GM12891 (cell line): ENCODE measurements around the gene TBC1D4.
A peak's percentile ranks its signal among the peaks of the same experiment; 100 is the strongest.

Source experiments
- DNase-seq: peaks from one replicate; pipeline ENCODE4 v3.0.0; 2011; ENCODE audit warnings: low spot score; ENCODE audit not compliant: insufficient read length
- FAIRE-seq: peaks from 2 replicates; lab custom pipeline; 2011; peaks lifted over from hg19 to GRCh38; lab: Jason Lieb, UNC
- PAX5 ChIP-seq: IDR thresholded peaks from 2 replicates; pipeline ENCODE4 v1.6.1; 2011; ENCODE audit warnings: low read length, moderate library complexity, mild to moderate bottlenecking; ENCODE audit not compliant: insufficient read depth, severe bottlenecking
- POLR2A ChIP-seq: IDR thresholded peaks from 2 replicates; pipeline ENCODE4 v1.6.1; 2011; ENCODE audit warnings: low read depth, low read length, control low read depth
- POLR2AphosphoS5 ChIP-seq: IDR thresholded peaks from 2 replicates; pipeline ENCODE4 v1.6.1; 2011; ENCODE audit warnings: low read depth, low read length, control low read depth
- POU2F2 ChIP-seq: IDR thresholded peaks from 2 replicates; pipeline ENCODE4 v1.6.1; 2011; ENCODE audit warnings: low read depth, mild to moderate bottlenecking, control low read depth, low read length, moderate library complexity
- SPI1 ChIP-seq: IDR thresholded peaks from 2 replicates; pipeline ENCODE4 v1.6.1; 2011; ENCODE audit warnings: low read depth, low read length, control low read depth
- TAF1 ChIP-seq: IDR thresholded peaks from 2 replicates; pipeline ENCODE4 v1.6.1; 2011; ENCODE audit warnings: low read depth, low read length, control low read depth

TBC1D4 gene

DNA sequence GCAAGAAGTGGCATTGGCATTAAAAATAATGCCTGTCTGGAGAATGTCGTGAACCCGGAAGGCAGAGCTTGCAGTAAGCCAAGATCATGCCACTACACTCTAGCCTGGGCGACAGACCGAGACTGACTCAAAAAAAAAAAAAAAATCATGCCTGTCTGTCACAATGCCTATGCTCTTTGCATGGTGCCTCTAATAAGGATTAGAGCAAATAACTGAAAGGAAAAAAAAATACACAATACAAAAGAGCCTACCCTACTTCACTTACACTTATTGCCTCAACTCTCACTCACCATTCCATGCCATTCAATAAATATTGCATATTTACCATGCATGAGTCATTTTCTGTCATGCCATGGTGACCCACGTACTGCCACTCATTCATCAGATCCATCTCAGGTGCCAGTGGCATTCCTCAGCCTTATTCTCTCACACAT, 49.1 kb downstream of the TBC1D4 start:
- DNase-seq, result no peak
- TF ChIP-seq POLR2AphosphoS5 (no peak), POU2F2 (no peak), PAX5 (no peak), SPI1 (no peak), POLR2A (no peak), TAF1 (no peak)

GRCh38 chr13:75432045-75432444, 49.9 kb downstream of the TBC1D4 start:
- DNase-seq (no peak), FAIRE-seq (no peak)
- TF ChIP-seq POU2F2 (no peak), PAX5 (no peak), POLR2AphosphoS5 (no peak), POLR2A (no peak), SPI1 (no peak), TAF1 (no peak)

More for the DNA sequence above, 49.1 kb downstream of the TBC1D4 start:
- peak; percentile 5 for FAIRE-seq

DNA sequence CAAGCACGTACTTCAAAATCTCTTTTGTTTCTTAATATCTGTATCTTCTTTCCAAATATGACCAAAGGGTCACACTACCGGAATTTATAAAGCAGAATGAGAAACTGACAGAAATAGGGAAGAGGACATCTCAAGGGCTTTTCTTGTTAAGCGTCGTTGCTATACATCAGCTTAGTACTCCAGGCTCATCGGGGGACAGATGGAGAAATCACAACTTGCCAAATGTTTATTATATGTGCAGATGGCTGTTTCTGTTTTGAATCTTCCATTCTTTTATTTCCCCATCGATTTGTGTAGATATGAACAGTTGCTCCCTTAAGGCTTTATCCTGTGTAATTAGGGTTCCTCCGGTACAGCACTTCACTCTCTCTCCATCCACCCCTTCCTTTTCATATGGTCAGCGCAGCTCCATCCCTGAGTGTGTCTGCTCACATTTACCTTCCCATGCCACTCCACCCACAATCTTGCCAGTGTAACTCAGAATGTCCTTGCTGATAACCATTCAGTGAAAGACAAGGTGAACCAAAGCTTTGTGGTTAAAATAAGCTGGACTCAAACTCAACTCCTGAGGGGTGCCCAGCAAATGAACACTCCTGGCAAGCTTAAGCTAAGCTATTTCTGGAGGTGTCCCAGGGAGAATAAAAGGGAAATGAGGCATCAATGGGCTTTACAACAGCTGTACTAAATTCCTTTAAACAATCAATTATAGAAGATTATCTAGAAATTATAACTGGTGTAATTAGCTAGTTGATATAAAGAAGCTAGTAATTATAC, 51.3 kb downstream of the TBC1D4 start:
- FAIRE-seq (peak; percentile 23), DNase-seq (no peak)
- TF ChIP-seq SPI1, result no peak
- no peak for TF ChIP-seq TAF1
- no peak for TF ChIP-seq PAX5
- TF ChIP-seq POU2F2, result no peak
- TF ChIP-seq POLR2AphosphoS5, result no peak
- no peak for TF ChIP-seq POLR2A

DNA sequence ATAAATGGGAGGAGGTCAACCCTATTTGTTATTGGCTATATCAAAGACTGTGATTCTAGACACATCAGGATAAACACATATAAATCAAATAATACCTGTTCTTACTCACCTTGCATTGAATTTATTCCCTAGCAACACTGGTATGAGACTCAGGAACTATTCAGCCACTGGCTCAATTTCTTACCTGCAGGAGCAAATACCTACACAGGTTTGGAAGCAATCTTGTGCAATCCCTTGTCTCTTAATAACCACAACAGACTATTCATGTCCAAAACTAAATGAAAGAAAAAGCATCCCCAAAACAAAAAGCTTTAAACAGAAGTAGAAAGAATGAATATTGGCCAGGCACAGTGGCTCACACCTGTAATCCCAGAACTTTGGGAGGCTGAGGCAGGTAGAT, 55.5 kb downstream of the TBC1D4 start:
- no peak for FAIRE-seq
- TF ChIP-seq TAF1, result no peak
- TF ChIP-seq POLR2A, result no peak
- no peak for TF ChIP-seq POU2F2
- TF ChIP-seq SPI1, result no peak
- no peak for TF ChIP-seq POLR2AphosphoS5
- no peak for TF ChIP-seq PAX5
- DNase-seq, result no peak

- DNase-seq (no peak), FAIRE-seq (no peak)
- TF ChIP-seq POLR2AphosphoS5 (no peak), PAX5 (no peak), POLR2A (no peak), SPI1 (no peak), TAF1 (no peak), POU2F2 (no peak)
These were observed 56.6 kb downstream of the TBC1D4 start for GRCh38 chr13:75425216-75426009.

DNA sequence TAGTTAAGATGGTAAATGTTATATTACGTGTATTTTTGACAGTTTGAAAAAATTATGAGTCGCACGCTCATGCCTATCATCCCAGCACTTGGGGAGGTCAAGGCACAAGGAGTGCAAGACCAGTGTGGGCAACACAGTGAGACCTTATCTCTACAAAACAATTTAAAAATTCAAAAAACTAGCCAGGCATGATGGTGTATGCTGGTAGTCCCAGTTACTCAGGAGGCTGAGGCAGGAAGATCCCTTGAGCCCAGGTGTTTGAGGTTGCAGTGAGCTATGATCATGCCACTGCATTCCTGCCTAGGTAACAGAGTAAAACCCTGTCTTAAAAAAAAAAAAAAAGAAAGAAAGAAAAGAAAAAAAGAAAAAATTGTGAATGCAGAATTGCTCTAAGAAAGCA, 58.0 kb downstream of the TBC1D4 start:
- no peak for FAIRE-seq
- TF ChIP-seq POU2F2 (no peak), POLR2AphosphoS5 (no peak), PAX5 (no peak), SPI1 (no peak), TAF1 (no peak), POLR2A (no peak)
- no peak for DNase-seq

GRCh38 chr13:75422028-75422427, 59.9 kb downstream of the TBC1D4 start:
- FAIRE-seq (no peak), DNase-seq (no peak)
- no peak for TF ChIP-seq PAX5
- no peak for TF ChIP-seq POLR2A
- no peak for TF ChIP-seq POU2F2

- TF ChIP-seq POU2F2 (no peak), POLR2AphosphoS5 (no peak), SPI1 (no peak), POLR2A (no peak), PAX5 (no peak), TAF1 (no peak)
- FAIRE-seq (no peak), DNase-seq (no peak)
These were observed 60.8 kb downstream of the TBC1D4 start for GRCh38 chr13:75421133-75421532.

- DNase-seq, result no peak
- no peak for FAIRE-seq
- TF ChIP-seq POU2F2 (no peak), SPI1 (no peak), POLR2AphosphoS5 (no peak), TAF1 (no peak), POLR2A (no peak), PAX5 (no peak)
These were observed 62.3 kb downstream of the TBC1D4 start for GRCh38 chr13:75419656-75420055.
